ENCODE results near the gene CAMK2D. TPM values are rescaled to one million over a fixed set of nuclear protein-coding genes. Genes with fewer than 3 reads are reported as not detected.

Gene CAMK2D
- total RNA-seq, 1 donor: 207 TPM

GRCh38 chr4:113437129-113437528 lies 324.4 kb downstream of the CAMK2D start:
- H2AFZ ChIP-seq (ENCODE audit: low read length): peak overlapping the region; percentile 56
- H3K4me2 ChIP-seq (ENCODE audit: insufficient read depth, low read length): peak overlapping the region; percentile 15
- no peaks in the 10 kb centered on the region for H3K79me2 ChIP-seq (ENCODE audit: insufficient read depth, low read length)
- H4K20me1 ChIP-seq (ENCODE audit: insufficient read depth, low read length): no peaks in the 10 kb centered on the region
- H3K36me3 ChIP-seq (ENCODE audit: insufficient read depth, low read length): no peaks in the 10 kb centered on the region
- no peaks in the 10 kb centered on the region for H3K27me3 ChIP-seq (ENCODE audit: insufficient read depth, low read length)
- H3K27ac ChIP-seq (ENCODE audit: low read depth, low read length): peak overlapping the region; percentile 88
- no peak overlapping the region for H3K4me3 ChIP-seq (ENCODE audit: insufficient read depth, low read length)
- no peaks in the 10 kb centered on the region for H3K9me3 ChIP-seq (ENCODE audit: low read depth, low read length)
- TF ChIP-seq CTCF (IDR thresholded peaks at IDR 0.05; ENCODE audit: extremely low read depth, low read depth, low read length): no peak
- H3K4me1 ChIP-seq (ENCODE audit: insufficient read depth, low read length): peaks cover 60% of the 10 kb centered on the region
- DNase-seq (ENCODE audit: insufficient read length, low spot score, missing footprints): no peak

- H3K36me3 ChIP-seq (ENCODE audit: insufficient read depth, low read length): no peaks in the 10 kb centered on the region
- peak overlapping the region; percentile 88 for H3K27ac ChIP-seq (ENCODE audit: low read depth, low read length)
- DNase-seq (ENCODE audit: insufficient read length, low spot score, missing footprints): peak; percentile 66
- H4K20me1 ChIP-seq (ENCODE audit: insufficient read depth, low read length): no peaks in the 10 kb centered on the region
- no peaks in the 10 kb centered on the region for H3K9me3 ChIP-seq (ENCODE audit: low read depth, low read length)
- no peak overlapping the region for H2AFZ ChIP-seq (ENCODE audit: low read length)
- H3K79me2 ChIP-seq (ENCODE audit: insufficient read depth, low read length): no peaks in the 10 kb centered on the region
- H3K27me3 ChIP-seq (ENCODE audit: insufficient read depth, low read length): no peaks in the 10 kb centered on the region
- peak overlapping the region; percentile 28 for H3K4me3 ChIP-seq (ENCODE audit: insufficient read depth, low read length)
- peaks cover 60% of the 10 kb centered on the region for H3K4me1 ChIP-seq (ENCODE audit: insufficient read depth, low read length)
- no peak for TF ChIP-seq CTCF (IDR thresholded peaks at IDR 0.05; ENCODE audit: extremely low read depth, low read depth, low read length)
- peak overlapping the region; percentile 66 for H3K4me2 ChIP-seq (ENCODE audit: insufficient read depth, low read length)
These were observed 325.2 kb downstream of the CAMK2D start for GRCh38 chr4:113436360-113436759.

- no peaks in the 10 kb centered on the region for H4K20me1 ChIP-seq (ENCODE audit: insufficient read depth, low read length)
- peak; percentile 50 for DNase-seq (ENCODE audit: insufficient read length, low spot score, missing footprints)
- H3K27ac ChIP-seq (ENCODE audit: low read depth, low read length): peak overlapping the region; percentile 88
- TF ChIP-seq CTCF (IDR thresholded peaks at IDR 0.05; ENCODE audit: extremely low read depth, low read depth, low read length): no peak
- H3K79me2 ChIP-seq (ENCODE audit: insufficient read depth, low read length): no peaks in the 10 kb centered on the region
- no peak overlapping the region for H2AFZ ChIP-seq (ENCODE audit: low read length)
- no peaks in the 10 kb centered on the region for H3K36me3 ChIP-seq (ENCODE audit: insufficient read depth, low read length)
- peaks cover 60% of the 10 kb centered on the region for H3K4me1 ChIP-seq (ENCODE audit: insufficient read depth, low read length)
- no peaks in the 10 kb centered on the region for H3K9me3 ChIP-seq (ENCODE audit: low read depth, low read length)
- peak overlapping the region; percentile 66 for H3K4me2 ChIP-seq (ENCODE audit: insufficient read depth, low read length)
- no peaks in the 10 kb centered on the region for H3K27me3 ChIP-seq (ENCODE audit: insufficient read depth, low read length)
- peak overlapping the region; percentile 28 for H3K4me3 ChIP-seq (ENCODE audit: insufficient read depth, low read length)
These were observed 325.6 kb downstream of the CAMK2D start for GRCh38 chr4:113435893-113436292.

GRCh38 chr4:113434247-113434587 lies 327.3 kb downstream of the CAMK2D start:
- Histone ChIP-seq H3K27me3 (ENCODE audit: insufficient read depth, low read length) (no peaks in the 10 kb centered on the region), H3K79me2 (ENCODE audit: insufficient read depth, low read length) (no peaks in the 10 kb centered on the region), H3K27ac (ENCODE audit: low read depth, low read length) (peak overlapping the region; percentile 88), H3K9me3 (ENCODE audit: low read depth, low read length) (no peaks in the 10 kb centered on the region), H3K4me3 (ENCODE audit: insufficient read depth, low read length) (peak overlapping the region; percentile 46), H3K36me3 (ENCODE audit: insufficient read depth, low read length) (no peaks in the 10 kb centered on the region), H2AFZ (ENCODE audit: low read length) (peak overlapping the region; percentile 25), H3K4me2 (ENCODE audit: insufficient read depth, low read length) (peak overlapping the region; percentile 72), H3K4me1 (ENCODE audit: insufficient read depth, low read length) (peaks cover 52% of the 10 kb centered on the region), H4K20me1 (ENCODE audit: insufficient read depth, low read length) (no peaks in the 10 kb centered on the region)
- TF ChIP-seq CTCF (IDR thresholded peaks at IDR 0.05; ENCODE audit: extremely low read depth, low read depth, low read length): no peak
- DNase-seq (ENCODE audit: insufficient read length, low spot score, missing footprints): no peak

Data from osteoblast (primary cell).